ENCODE measurements around the gene ADGRF3.

DNA sequence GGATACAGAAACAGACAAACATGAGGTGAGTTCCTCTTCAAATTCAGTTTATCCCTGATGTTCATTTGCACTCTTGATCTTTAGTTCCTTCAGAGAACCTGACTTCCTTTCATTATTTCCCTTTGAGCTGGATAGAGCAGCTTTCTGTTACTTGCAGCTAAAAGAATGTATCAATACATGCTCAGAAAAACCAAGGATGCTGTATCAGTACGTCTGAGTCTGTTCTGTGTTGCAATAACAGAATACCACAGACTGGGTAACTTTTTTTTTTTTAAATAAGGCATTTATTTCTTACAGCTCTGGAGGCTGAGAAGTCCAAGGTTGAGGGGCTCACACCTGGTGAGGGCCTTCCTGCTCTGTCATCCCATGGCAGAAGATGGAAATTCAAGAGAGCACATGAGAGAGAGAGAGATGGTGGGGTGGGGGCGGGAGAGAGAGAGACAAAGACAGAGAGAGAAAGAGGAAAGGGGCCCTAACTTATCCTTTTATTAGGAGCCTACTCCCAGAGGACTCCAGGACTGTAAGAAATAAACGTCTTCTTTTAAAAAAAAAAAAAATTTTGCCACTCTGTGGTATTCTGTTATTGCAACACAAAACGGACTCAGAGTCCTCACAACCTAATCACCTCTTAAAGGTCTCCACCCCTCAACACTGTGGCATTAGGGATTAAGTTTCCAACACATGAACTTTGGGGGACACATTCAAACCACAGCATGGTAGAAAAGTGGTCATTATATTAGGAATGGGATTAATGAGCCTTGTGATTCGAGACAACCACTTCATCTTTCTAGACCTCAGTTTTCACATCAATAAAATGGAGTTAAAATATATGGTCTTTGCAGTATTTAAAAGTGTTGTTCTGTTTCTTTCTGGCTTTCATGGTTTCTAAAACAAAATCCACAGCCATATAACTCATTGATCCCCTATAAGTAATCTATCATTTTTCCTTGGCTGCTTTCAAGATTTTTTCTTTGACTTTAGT is 19.0 kb downstream of the ADGRF3 start:
- TF ChIP-seq, protein P1, sequence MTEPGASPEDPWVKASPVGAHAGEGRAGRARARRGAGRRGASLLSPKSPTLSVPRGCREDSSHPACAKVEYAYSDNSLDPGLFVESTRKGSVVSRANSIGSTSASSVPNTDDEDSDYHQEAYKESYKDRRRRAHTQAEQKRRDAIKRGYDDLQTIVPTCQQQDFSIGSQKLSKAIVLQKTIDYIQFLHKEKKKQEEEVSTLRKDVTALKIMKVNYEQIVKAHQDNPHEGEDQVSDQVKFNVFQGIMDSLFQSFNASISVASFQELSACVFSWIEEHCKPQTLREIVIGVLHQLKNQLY (CRISPR knock-in tag; IDR thresholded peaks at IDR 0.05): no peak
- TF ChIP-seq, protein P2, sequence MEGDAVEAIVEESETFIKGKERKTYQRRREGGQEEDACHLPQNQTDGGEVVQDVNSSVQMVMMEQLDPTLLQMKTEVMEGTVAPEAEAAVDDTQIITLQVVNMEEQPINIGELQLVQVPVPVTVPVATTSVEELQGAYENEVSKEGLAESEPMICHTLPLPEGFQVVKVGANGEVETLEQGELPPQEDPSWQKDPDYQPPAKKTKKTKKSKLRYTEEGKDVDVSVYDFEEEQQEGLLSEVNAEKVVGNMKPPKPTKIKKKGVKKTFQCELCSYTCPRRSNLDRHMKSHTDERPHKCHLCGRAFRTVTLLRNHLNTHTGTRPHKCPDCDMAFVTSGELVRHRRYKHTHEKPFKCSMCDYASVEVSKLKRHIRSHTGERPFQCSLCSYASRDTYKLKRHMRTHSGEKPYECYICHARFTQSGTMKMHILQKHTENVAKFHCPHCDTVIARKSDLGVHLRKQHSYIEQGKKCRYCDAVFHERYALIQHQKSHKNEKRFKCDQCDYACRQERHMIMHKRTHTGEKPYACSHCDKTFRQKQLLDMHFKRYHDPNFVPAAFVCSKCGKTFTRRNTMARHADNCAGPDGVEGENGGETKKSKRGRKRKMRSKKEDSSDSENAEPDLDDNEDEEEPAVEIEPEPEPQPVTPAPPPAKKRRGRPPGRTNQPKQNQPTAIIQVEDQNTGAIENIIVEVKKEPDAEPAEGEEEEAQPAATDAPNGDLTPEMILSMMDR (CRISPR knock-in tag; IDR thresholded peaks at IDR 0.05): no peak
- no peak for TF ChIP-seq TAF1 (CRISPR knock-in tag; IDR thresholded peaks at IDR 0.05)
- no peak for TF ChIP-seq CC2D1A (CRISPR knock-in tag; IDR thresholded peaks at IDR 0.05)
- no peak for TF ChIP-seq SMAD3 (CRISPR knock-in tag; IDR thresholded peaks at IDR 0.05)
- TF ChIP-seq EP300 (IDR thresholded peaks at IDR 0.05; ENCODE audit: low read depth in 2 of 2, low read length in 2 of 2): no peak
- TF ChIP-seq EP300 (CRISPR knock-in tag; IDR thresholded peaks at IDR 0.05; ENCODE audit: borderline replicate concordance): no peak
- TF ChIP-seq, protein P3, sequence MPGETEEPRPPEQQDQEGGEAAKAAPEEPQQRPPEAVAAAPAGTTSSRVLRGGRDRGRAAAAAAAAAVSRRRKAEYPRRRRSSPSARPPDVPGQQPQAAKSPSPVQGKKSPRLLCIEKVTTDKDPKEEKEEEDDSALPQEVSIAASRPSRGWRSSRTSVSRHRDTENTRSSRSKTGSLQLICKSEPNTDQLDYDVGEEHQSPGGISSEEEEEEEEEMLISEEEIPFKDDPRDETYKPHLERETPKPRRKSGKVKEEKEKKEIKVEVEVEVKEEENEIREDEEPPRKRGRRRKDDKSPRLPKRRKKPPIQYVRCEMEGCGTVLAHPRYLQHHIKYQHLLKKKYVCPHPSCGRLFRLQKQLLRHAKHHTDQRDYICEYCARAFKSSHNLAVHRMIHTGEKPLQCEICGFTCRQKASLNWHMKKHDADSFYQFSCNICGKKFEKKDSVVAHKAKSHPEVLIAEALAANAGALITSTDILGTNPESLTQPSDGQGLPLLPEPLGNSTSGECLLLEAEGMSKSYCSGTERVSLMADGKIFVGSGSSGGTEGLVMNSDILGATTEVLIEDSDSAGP (CRISPR knock-in tag; IDR thresholded peaks at IDR 0.05; ENCODE audit: borderline replicate concordance): no peak
- no peak for TF ChIP-seq POLR2A (IDR thresholded peaks at IDR 0.05; ENCODE audit: insufficient read depth in 1 of 2, low read depth in 2 of 2, low read length in 2 of 2)
- no peak for TF ChIP-seq POLR2AphosphoS5 (IDR thresholded peaks at IDR 0.05; ENCODE audit: low read depth, low read length)
- TF ChIP-seq PHB2 (IDR thresholded peaks at IDR 0.05; ENCODE audit: partially characterized antibody): no peak
